ENCODE data around the gene EWSR1.

EWSR1 gene

DNA sequence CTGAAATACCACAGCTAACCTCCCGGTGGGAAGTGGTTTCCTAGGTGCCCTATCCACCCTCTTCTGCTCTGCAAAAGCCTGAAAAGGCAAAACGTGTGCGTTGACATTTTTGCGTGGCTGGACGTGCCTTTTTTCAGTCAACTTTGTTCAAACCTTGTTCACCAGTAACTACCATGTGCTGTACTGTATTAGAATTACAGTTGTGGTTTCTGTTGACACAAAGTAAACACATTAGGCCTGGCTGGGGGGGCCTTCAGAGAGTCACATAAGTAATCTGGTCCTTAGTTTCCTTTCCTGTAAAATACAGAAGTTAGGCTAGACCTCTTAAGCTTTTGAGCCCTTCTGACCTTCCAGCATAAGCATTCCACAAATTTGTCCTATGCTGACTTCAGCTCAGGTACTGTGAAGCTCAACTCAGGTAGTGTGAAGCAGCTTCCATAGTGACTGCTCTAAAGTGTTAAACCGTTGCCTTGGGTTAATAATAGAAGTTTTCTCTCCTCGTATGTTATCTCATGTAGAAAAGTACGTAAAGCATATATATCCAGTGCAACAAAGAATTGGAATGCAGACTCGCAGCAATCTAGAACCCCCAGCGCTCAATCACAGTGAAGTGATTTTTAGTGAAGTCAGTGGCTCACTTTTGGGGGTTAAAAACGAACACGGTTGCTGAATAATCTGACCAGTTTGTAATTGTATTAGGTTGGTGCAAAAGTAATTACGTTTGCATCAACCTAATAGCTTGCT, 1.8 kb downstream of the EWSR1 start:
- no peak for DNase-seq

DNA sequence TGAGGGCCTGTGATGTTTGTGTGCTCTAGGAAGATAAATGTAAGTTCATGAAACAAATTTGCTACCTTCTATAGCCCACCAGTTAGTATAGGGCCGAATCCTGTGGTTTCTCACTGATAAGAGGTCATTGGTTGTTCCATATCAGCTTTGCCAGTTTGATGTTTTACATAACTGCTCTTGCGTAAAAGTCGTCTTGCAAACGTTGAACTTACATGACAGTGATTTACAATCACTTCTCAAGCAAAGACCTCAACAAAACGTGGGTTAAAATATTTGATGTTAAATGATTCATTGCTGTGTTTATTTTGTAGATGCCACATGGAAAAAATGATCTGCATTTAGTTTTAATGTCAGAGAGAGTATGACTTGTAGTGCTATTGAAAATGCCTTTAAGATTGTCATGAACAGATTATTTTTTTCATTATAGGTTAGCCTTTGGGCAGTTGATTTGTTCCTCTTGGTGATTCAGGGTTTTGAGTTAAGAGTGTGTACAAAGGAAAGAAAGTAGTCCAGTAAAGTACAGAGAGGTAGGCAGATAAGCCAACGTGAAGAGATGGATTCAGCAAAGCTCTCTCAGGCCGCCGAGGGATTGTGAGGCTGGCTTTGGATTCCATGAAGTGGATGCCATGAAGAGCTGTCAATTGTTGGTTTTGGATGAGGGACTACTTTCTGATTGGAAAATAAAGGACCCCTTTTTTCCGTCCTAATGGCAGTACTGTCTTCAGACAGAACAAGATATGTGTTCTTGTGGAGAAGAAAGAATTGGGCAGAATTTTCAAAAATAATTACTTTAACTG, 2.6 kb downstream of the EWSR1 start:
- no peak for DNase-seq

DNA sequence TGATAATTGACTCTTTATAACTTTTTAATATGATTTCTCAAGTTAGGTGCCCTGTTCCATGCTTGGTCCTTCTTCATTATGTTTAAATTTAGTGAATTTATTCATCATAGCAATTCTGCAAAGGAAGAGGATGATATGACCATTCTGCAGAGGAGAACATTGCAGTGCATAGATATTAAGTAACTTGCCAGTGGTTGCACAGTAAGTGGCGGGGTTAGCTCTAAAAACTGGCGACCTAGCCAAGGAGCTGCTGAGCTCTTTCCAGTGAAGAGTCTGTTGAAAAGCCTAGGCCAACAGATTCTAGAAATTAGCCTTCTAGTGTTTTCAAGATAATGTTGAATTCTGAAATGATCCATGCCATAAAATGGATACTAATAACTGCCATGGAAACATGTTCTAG, 4.6 kb downstream of the EWSR1 start:
- no peak for DNase-seq

DNA sequence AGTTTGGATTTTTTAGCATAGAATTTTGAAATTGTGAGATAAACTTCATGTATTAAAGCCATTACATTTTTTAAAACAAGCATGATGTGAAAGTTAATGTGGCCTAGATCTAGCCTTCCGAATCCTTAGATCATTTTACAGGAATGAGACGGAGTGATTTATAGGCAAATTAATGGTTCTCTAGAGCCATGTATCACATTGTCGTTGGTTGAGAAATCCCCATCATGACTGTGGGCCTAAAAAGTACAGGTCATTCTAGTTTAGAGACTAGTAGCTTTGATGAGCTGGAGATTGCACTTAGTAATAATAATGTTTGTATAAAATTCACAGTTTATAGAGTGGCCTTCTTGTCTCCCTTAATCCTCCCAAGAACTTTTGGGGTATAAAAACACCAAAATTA, 7.1 kb downstream of the EWSR1 start:
- no peak for DNase-seq

DNA sequence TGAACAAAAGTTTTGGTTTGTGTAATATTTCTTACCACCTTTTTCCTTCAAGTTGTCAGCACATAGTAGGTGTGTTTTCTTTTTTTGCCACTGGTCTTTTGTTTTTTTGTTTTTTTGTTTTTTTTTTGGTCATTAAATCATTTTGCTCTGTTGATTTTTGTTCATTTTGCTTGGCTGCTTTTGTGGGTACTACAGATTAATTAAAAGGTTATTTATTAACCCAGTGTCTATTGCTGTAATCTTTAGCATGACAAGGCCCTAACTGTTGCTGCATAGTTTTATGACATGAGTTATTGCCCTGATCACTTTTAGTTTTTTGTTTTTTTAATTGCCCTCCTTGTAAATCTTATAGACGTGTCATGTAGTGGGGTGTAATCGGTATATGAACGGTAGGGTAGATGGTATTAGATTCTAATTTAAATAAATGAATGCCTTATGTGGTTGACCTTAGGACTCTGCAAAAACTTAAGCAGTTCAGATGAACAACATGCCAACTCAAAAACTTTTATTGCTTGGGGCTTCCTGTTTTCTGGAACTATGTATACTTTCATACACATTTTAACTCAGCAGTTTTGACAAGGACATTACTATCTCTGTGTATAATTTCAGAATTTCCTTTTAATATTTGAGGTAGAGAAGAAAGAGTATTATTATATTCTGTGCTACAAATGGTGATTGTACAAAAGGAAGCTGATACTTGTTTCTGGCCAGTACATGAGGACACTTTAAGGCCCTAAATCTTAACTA, 7.9 kb downstream of the EWSR1 start:
- no peak for DNase-seq

DNA sequence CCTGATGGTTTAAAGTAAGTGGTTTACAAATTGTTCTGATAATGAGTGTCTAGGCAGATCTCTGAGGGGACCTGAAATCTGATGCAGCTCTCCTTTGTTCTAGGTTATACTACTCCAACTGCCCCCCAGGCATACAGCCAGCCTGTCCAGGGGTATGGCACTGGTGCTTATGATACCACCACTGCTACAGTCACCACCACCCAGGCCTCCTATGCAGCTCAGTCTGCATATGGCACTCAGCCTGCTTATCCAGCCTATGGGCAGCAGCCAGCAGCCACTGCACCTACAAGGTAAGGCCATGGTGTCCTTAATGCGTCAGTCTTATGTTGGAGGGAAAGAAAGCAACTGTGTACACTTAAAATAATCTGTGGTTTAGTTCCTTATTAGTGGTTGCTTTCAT, 9.9 kb downstream of the EWSR1 start:
- no peak for DNase-seq

DNA sequence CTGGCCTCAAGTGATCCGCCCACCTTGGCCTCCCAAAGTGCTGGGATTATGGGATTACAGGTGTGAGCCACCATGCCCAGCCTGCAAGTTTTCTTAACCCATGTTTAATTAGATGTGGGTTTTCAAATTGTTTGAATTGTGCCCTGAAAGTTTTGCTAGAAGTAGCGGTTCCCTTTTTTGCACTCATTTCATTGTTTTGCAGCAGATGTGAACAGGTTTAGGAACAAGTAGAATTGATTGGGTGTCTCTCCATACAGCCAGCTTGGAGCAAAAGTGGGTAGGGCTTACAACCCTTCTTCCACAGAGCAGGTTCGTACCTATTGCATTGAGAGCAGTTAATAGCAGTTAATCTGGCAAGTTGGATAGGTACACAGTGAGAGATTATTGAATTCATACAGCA, 16.1 kb downstream of the EWSR1 start:
- no peak for DNase-seq

DNA sequence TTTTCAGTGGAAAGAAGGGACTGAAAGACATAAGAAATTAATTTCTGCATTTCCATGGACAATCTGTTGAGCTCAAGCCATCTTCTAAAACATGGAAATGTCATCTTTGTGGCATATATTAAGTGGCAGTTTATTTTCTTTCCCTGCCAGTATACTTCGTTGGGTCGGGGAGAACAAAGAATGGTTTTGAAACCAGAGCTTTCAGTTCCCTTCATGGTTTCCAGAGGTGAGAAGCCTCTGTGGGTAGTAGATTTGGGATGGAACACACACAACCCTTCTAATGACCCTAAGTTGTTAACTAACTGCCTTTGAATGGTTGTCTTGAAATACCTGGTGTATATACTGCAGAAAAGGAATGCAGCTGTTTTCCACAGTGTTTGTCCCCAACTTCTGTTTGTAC, 20.8 kb downstream of the EWSR1 start:
- no peak for DNase-seq

DNA sequence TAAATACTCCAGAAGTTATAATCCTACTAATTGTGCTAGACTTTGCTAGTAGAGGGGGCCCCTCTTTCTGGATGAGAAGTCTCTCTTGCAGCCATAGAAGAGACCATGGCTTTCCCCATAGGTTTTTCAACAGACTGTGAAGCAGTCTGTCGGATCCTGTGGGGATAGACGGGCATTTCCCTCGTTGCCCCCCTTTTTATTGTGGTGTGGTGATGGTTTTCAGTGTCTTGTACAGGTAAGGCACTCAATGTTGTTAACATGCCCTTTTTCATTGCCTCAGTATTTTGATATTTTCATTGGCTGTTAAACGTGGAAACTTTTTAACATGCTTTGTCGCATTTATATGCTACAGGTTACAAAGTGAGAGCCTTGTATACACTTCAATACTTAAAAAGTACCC, 22.0 kb downstream of the EWSR1 start:
- no peak for DNase-seq

DNA sequence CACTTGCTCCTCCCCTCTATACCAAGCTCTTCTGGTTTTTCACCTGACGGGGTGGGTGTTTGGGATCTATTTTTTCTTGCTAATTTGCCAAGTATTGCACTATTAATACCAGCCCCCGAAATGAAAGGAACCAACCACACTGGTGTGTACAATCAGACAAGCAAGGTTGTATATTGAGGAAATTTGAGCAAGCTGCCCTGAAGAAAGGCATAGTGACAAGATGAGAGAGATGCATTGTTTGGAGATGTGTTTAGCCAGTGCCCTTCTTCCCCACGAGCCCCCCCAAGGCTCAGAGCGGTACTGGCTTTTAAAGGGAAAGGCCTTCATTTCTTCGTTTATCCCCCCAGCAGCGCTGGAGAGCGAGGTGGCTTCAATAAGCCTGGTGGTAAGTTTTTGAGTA, 23.1 kb downstream of the EWSR1 start:
- no peak for DNase-seq

DNA sequence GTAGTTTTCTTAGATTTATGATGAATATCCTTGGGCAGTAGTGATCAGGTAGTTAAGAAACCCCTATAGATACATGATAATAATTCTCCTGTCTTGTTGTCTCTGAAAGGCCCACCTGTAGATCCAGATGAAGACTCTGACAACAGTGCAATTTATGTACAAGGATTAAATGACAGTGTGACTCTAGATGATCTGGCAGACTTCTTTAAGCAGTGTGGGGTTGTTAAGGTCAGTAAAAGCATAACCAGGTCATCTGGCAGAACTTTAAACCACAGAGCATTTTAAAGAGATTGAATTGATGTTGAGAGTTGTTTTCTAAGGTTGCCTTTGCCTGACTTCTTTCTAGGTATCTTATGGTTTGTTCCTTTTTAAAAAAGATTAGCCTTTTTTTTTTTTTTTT, 24.3 kb downstream of the EWSR1 start:
- DNase-seq, result no peak

DNA sequence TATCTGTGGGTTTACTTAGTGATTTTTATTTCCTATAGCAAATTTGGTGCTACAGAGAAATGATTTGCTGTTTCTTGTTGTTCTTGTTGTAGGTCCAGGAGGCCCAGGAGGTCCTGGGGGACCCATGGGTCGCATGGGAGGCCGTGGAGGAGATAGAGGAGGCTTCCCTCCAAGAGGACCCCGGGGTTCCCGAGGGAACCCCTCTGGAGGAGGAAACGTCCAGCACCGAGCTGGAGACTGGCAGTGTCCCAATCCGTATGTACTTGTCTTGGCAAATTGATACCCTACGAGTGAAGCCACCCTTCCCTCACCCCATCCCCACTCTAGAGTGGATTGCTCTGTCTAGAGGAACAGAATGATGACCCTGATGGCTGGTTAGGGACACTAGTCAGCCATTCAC, 30.6 kb downstream of the EWSR1 start:
- no peak for DNase-seq

DNA sequence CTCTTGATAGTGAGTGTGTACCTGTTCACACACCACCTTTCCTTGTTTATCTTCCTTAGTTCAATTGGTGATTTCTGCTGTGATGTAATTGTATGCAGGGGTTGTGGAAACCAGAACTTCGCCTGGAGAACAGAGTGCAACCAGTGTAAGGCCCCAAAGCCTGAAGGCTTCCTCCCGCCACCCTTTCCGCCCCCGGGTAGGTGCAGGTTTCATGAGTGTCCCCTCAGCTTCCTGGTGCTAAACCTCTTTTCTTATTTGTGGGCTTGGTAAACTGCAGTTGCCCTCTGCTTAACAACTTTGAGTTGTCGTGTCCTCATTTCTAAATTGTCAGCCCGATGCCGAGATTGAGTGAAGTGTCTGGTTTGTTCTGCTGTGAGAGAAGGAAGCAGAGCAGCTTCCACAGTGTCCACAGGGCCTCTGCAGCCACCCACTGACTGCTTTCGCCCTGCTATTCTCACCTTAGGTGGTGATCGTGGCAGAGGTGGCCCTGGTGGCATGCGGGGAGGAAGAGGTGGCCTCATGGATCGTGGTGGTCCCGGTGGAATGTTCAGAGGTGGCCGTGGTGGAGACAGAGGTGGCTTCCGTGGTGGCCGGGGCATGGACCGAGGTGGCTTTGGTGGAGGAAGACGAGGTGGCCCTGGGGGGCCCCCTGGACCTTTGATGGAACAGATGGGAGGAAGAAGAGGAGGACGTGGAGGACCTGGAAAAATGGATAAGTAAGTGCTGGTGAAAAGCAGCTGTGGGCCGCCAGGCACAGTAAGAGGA, 31.2 kb downstream of the EWSR1 start:
- no peak for DNase-seq

DNA sequence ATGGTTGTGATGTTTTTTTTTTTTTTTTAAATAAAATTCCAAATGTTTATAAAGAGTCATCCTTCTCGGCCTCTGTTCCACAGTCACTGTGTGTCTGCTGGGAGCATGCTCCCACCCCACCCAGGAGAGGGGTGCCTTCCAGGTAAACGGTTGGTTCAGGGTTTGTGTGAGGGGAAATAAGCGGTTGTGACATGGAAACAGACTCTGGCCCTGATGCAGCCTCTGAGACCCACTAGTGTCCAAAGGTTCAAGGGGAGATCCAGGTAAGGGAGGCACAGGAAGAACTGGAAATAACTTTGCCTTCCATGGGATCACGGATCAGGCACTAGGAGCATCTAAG, 32.4 kb downstream of the EWSR1 start:
- DNase-seq, result no peak

DNA sequence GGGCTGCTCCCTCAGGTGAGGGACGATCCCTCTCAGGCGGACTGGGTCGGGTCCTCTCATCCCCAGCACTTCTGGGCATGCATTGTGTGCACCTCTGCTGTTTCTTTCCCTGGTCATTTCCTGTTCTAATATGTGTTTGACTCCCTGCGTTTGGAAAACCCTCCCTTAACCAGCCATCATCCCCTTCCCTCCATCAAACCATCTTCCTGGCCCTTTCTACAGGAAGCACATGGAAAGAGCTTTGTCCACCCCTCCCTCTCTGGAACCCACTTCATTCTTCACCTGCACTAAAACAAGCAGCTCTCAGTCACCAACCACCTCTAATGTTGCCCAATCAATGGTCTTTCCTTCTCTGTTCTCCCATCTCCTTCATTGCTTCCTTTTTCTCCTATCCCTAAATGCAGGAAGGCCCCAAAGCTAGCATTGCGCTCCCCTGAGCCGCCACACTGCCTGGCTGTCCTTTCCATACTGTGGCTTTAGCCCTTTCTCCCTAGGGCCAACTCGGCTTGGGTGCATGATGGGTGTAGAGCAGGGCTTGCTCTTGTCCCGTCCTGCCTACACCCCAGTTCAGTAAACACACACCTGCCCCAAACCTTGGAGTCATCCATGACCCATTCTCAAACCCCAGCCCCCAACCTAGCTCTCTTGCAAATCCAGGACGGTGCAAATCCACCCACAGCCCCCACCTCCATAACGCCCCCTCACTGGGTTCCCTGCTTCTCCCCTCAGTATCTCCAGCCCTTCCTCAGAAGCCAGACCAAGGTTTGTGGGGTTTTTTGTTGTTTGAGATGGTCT, 32.9 kb downstream of the EWSR1 start:
- DNase-seq, result no peak

DNA sequence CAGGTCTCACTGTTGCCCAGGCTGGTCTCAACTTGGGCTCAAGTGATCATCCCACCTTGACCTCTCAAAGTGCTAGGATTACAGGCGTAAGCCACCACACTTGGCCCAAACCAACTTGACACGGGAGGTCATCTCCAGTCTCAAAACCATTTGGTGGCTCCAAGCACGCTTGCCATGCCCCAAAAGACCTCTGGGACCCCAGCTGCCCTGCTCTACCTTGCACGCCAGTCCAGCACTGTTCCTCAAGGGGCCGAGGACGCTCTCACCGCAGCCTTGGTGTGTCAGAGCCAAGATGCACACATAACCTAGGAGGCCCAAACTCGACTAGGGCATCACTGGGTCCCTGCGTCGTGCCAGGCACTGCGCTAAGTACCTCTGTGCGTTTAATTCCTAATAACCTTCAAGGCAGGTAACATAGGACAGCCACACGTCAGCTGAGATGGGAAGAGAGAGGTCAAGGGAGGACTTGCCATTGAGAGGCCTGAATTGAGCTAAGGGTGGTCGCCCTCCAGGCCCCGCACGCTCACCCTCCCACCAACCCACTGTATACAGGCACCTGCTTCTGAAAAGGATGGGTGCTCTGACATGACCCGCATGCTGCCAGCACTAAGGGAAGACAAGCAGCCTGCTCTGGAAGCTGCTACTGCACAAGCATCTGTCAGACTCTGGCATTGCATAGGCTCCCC, 33.8 kb downstream of the EWSR1 start:
- DNase-seq, result no peak

DNA sequence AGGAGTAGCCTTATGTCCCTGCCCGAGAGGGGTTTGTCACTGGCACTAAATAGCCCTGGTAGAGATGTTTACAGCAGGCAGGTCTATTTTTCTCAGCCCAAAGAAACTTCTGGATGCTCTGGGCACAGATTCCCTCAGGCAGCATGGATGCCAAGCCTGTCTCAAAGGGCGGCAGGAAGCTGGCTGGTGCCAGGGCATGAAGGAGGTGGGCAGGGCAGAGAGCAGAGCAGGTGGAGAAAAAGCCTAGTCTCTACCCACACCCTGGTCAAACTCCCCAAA, 34.3 kb downstream of the EWSR1 start:
- DNase-seq, result no peak

DNA sequence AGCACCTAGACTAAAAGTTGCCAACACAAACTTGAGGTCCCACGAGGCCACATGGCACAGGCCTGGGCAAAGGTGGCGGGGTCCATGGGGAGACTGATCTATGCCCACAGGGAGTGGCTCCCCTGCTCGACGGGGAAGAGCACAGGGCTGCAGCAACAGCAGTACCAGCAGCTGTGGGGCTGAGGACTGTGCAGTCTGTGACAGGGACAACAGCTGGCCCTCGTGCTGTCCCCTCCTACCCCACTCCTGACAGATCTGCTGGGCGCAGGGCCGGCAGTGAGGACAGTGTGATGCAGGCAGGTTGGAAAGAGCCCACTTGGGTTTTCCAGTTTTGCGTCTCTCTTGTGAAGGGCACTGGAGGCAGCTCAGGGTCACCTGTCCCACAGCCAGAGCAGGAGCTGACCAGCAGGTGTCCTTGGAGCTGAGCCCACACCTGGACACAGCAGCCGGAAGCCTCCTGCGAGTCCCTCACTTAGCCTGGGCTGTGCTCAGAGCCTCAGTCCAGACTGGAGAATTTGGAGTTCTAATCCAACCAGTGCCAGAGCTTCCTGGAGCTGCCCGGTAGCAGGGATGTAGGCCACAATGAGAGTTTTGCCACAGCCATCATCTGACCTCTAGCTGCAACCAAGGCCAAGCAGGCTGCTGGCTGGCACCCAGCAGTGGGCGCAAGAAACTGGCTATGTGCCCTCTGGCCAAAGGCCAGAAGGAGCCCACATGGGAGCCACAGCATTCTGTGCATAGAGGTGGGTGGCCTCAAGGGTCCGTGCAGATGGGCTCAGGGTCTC, 34.8 kb downstream of the EWSR1 start:
- no peak for DNase-seq

DNA sequence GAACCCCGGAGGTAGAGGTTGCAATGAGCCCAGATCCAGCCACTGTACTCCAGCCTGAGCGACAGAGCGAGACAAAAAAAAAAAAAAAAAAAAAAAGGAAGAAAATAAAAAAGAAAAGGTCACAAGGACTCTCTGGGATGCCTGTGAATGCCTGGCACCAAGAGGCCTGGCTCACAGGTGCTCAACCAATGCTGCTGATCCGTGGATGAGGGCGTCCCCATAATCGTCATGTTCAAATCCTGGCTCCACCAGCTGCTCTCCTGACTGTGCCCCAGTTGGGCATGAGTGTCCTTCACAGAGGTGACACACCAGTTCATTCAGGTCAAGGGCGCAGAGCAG, 37.7 kb downstream of the EWSR1 start:
- DNase-seq, result no peak

DNA sequence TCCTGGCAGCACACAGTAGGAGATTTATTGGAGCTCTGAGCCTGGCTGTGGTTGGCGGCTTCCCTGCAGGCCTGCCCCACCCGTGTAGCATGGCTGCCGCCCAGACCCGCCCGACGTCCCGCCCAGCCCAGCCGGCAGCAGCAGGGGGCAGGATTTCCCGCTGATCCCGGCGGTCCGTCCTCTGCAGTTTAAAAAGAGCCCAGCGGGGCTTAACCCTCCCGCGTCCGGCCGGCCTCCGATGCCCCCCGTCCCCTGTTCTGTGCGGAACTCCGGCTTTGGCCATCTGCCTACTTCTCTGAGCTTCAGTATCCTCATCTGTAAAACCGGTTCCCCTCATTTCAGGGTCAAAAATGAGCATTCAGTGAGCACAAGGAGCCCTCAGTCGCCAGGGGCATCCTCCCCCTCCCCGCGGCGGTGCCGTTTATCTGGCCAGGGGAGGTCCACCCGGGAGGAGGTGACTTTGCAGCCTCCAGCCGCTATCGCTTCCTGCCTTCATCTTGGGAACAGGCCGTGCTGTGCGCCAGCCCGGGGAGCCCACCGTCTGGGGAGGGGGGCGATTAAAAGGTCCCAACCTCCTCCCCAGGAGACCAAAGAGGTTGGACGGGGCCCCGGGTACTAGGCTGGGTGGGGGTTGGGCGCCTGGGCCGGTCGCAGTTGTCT, 38.2 kb downstream of the EWSR1 start, which contains the start of gene GAS2L1:
GAS2L1 (plus strand) TSS at position 476 of the 660 bp plus-strand sequence. CDS start 1,456 bp downstream, outside the sequence.
- peak; percentile 44 for DNase-seq
